HL-60/S4 (cell line): Measurements from ENCODE around the gene VIL1.

Experiments used
- in situ Hi-C: fragments of 300-500 bp; cut with MboI; formaldehyde crosslinking; loops from 2 replicates; pipeline ENCODE4 v1.14.3; 2022; ENCODE audit warnings: low sequenced_read_pairs

VIL1 gene

DNA sequence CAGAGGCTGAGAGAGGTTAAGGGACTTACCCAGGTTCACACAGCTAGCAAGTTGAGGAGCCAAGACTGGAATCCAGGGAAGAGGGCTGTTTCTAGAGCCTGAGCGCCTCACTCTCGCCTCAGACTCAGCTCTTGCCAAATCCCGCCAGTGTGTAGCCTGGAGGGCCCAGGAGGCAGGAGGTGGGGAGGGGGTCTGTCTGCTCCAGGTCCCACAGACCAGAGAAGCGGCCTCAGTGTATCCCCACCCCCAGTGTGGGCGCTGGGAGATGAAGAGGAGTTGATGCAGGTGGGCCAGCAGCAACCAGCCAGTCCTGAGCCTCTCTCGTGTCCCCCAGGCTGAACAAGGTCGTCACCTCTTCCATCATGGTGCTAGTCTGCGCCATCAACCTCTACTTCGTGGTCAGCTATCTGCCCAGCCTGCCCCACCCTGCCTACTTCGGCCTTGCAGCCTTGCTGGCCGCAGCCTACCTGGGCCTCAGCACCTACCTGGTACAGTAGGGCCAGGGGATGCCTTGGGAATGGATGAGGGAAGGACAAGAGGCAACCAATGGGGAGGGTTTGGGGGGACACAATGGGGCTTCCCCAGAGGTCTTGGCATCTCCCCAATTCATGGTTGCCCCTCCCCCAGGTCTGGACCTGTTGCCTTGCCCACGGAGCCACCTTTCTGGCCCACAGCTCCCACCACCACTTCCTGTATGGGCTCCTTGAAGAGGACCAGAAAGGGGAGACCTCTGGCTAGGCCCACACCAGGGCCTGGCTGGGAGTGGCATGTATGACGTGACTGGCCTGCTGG lies 24.4 kb upstream of the VIL1 start:
- in situ Hi-C loops = no loop called here

- in situ Hi-C loops = no loop called here
These were observed 23.9 kb upstream of the VIL1 start for GRCh38 chr2:218395090-218395444.

GRCh38 chr2:218395456-218395825 lies 23.5 kb upstream of the VIL1 start:
- in situ Hi-C loops = no loop called here

DNA sequence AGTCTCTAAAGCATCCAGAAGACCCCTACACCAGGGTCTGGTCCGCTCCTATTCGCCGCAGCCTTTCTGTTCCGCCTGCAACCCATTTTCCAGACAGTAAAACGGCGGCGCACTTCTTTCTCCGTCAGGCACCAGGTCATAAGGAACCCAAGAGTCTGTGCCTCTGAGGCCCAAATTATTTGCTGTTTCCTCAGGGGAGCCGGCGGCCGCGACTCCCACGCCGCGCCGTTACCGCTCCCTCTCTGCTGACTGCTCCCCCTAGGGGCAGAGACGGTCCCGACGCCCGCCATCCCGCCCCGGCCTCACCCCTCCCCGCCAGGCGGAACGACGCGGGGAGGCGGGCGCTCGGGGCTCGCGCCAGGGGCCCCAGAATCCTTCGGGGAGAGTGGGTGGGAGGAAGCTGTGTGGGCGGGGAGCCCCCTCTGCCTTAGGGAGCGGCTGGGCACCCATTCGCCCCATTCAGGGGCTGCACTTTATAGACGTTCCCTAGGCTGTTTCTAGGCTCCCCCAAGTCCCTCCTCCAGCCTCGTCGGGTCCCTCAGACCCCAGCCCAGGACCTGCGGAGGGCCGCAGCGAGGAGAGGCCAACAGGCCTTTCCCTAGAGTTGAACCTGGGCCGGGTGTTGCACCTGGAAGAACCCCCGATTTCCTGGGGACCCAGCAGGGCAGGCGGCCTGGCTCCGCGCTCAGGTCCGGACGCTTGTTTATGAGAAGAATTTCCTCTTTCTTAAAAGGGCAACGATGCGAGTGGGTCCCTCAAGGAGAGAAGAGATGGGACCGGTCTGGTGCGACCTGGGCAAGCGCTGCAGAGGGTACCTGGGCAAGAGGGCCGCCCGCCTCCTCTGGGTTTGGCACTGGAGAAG lies 22.9 kb upstream of the VIL1 start:
- in situ Hi-C loops = no loop called here

GRCh38 chr2:218396688-218397462 lies 22.0 kb upstream of the VIL1 start:
- in situ Hi-C loops = no loop called here

DNA sequence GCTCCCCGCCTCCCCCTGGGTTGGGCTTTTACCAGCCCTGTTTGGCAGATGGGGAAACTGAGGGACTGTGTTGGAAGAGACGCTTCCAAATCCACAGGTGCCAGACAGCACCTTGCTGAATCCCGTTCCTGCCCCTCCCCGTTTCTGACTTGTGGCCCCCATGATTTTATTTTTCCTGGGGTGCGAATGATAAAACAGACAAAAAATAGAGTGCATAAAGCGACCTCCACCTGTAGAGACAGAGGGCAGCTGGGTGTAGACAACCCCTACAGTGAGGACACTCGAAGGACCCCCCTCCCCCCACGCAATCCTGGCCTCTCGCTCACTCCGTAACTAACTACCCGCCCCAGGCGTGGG lies 21.5 kb upstream of the VIL1 start:
- in situ Hi-C loops = no loop called here

GRCh38 chr2:218397820-218398436 lies 21.0 kb upstream of the VIL1 start:
- in situ Hi-C loops = no loop called here

DNA sequence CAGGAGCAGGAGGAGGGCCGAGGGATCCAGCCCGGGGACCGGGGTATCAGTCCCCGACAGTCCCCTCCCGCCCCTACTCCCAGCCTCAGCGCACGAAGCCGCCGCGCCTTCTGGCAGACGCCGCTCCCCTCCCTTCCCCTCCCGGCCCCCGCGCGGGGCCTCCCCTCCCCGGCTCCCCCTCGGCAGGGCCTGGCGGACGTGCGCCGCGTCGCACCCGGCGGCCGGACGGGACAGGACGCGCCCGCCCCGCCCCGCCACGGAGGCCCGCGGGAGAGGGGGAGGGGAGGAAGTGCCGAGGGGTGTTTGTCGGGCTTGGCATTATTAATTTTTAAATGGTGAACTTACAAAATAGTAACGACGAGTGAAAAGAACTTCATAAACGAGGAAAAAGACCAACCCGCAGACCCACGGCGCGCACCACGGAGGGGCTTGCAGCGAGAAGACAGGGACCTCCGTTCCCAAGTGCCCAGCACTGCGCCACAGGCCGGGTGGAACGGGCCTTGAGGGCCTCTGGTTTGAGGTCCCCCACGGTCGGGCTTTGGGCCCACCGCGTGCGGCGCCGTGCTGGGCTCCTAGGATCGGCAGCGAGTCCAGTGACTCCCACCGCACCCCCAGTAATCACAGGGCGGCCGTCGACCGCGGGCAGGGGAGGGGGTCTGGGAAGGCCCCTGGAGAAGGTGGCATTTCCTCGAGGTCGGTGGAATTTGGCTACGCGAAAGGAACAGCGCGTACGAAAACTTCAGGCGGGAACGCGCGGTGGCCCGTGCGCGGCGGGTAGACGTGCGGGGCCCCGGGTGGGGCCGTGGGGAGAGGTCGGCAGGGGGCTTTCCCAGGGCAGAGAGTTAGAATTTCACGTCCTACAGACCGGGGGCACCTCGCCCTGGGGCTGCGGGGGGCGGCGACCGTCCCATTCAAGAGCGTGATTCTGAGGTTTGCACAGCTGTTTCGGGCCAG lies 20.2 kb upstream of the VIL1 start:
- in situ Hi-C loops = no loop called here

- in situ Hi-C loops = loop anchor here (10.0 kb wide), 1 partner anchor 255 kb away; the partner anchor contains the start of genes BCS1L and ZNF142
These were observed 19.3 kb upstream of the VIL1 start, which contains the start of gene CTDSP1 for GRCh38 chr2:218399391-218400166. Gene CTDSP1, plus strand, starts transcription at chr2:218399868. Its CDS starts 223 bp downstream, at chr2:218400091.

GRCh38 chr2:218400167-218400929 lies 18.6 kb upstream of the VIL1 start:
- in situ Hi-C loops = loop anchor here (10.0 kb wide), 1 partner anchor 254 kb away; the partner anchor contains the start of genes BCS1L and ZNF142

DNA sequence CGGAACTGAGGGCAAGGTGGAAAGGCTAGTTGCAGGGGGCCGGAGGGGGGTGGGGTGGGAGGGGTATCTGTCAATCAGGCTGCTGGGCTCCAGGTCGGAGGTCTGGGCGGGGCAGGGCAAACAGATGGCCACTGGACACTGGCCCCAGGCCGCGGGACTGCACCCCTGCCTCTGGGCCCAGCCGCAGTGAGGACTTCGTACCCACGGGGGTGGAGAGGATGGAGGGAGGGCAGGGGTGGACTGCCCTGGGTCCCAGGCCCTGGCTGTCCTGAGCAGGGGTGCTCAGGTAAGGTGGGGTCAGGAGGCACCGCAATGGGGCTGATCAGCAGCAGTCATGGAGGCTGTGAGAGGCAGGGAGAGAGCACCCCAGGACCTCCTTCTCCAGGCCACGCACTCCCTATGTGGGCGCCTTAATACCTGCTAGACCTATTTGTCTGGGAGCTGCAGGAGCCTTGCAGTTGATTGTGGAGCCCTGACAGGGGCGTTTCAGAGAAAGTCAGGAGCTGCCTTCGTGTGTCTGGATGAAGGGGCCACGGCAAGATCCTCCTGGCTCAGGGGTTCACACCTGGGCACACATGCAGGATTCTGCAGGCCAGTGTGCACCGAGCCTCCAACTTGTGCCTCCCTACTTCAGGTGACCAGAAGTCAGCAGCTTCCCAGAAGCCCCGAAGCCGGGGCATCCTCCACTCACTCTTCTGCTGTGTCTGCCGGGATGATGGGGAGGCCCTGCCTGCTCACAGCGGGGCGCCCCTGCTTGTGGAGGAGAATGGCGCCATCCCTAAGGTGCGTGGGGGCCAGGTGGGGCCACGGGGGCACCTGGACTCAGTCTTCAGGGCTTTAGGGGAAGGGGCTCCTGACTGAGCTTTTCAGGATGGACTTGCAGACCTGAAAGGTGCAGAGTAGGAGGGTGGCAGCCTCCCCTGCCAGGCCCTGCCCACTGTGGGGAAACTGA lies 17.7 kb upstream of the VIL1 start:
- in situ Hi-C loops = loop anchor here (10.0 kb wide), 1 partner anchor 254 kb away; the partner anchor contains the start of genes BCS1L and ZNF142

DNA sequence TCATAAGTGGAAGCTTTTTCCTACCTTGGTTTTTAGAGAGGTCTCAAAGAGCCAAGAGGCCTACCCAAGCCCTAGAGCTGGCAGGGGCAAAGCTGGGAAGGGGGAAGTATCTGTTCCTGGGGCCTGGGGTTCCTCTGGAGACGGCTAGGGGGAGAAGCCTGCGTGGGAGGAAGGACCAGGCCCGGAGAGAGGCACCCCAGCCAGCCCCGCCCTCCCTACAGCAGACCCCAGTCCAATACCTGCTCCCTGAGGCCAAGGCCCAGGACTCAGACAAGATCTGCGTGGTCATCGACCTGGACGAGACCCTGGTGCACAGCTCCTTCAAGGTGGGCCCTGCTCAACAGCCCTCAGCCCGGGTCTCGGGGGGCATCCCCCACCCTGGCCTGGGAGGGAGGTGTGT lies 17.0 kb upstream of the VIL1 start:
- in situ Hi-C loops = loop anchor here (10.0 kb wide), 1 partner anchor 253 kb away; the partner anchor contains the start of genes BCS1L and ZNF142

- in situ Hi-C loops = loop anchor here (10.0 kb wide), 1 partner anchor 252 kb away; the partner anchor contains the start of genes BCS1L and ZNF142
These were observed 16.4 kb upstream of the VIL1 start for GRCh38 chr2:218402491-218402901.

GRCh38 chr2:218402911-218403411 lies 16.0 kb upstream of the VIL1 start:
- in situ Hi-C loops = loop anchor here (10.0 kb wide), 1 partner anchor 252 kb away; the partner anchor contains the start of genes BCS1L and ZNF142

- in situ Hi-C loops = loop anchor here (10.0 kb wide), 1 partner anchor 251 kb away; the partner anchor contains the start of genes BCS1L and ZNF142
These were observed 15.1 kb upstream of the VIL1 start for GRCh38 chr2:218403810-218404209.
